H9 (cell line): ENCODE measurements around the gene PPARG. TPM values are rescaled to one million over a fixed set of nuclear protein-coding genes. Genes with fewer than 3 reads are reported as not detected.

Experiments
- DNase-seq: peaks from one replicate; pipeline ENCODE4 v3.0.0-alpha.2; 2017
- H2AFZ ChIP-seq: one replicate; pipeline ENCODE4 v1.6.1; 2013; ENCODE audit warnings: mild to moderate bottlenecking, low read length, control low read depth, moderate library complexity
- H2AK5ac ChIP-seq: 2 replicates; pipeline ENCODE4 v1.6.1; 2013; ENCODE audit warnings: low read length, control low read depth, mixed read lengths; ENCODE audit not compliant: insufficient read length
- H2BK120ac ChIP-seq: one replicate; pipeline ENCODE4 v1.6.1; 2013; ENCODE audit warnings: low read depth, mild to moderate bottlenecking, low read length, control low read depth, inconsistent platforms; ENCODE audit not compliant: poor library complexity, severe bottlenecking
- H2BK12ac ChIP-seq: 2 replicates; pipeline ENCODE4 v1.6.1; 2013; ENCODE audit warnings: low read length, control low read depth, mixed read lengths, low read depth; ENCODE audit not compliant: insufficient read length
- H2BK15ac ChIP-seq: 2 replicates; pipeline ENCODE4 v1.6.1; 2013; ENCODE audit warnings: low read depth, low read length, control low read depth
- H2BK20ac ChIP-seq: one replicate; pipeline ENCODE4 v1.6.1; 2013; ENCODE audit warnings: low read depth, mild to moderate bottlenecking, low read length, control low read depth, inconsistent platforms; ENCODE audit not compliant: poor library complexity, severe bottlenecking
- H2BK5ac ChIP-seq: 2 replicates; pipeline ENCODE4 v1.6.1; 2013; ENCODE audit warnings: low read length, control low read depth, mixed read lengths; ENCODE audit not compliant: insufficient read length
- H3K14ac ChIP-seq: 2 replicates; pipeline ENCODE4 v1.6.1; 2013; ENCODE audit warnings: low read length, control low read depth; ENCODE audit not compliant: insufficient read depth
- H3K18ac ChIP-seq: 2 replicates; pipeline ENCODE4 v1.6.1; 2013; ENCODE audit warnings: low read depth, mild to moderate bottlenecking, mixed read lengths, low read length, control low read depth; ENCODE audit not compliant: insufficient read length
- H3K23ac ChIP-seq: 2 replicates; pipeline ENCODE4 v1.6.1; 2013; ENCODE audit warnings: low read length, control low read depth, mixed read lengths, low read depth; ENCODE audit not compliant: insufficient read length
- H3K23me2 ChIP-seq: 2 replicates; pipeline ENCODE4 v1.6.1; 2013; ENCODE audit warnings: low read depth, mild to moderate bottlenecking, mixed read lengths, low read length, control low read depth; ENCODE audit not compliant: insufficient read length, poor library complexity, severe bottlenecking
- H3K27ac ChIP-seq: 2 replicates; pipeline ENCODE4 v1.5.1; 2013; ENCODE audit warnings: low read length, control low read depth, mixed read lengths, low read depth; ENCODE audit not compliant: insufficient read length
- H3K27me3 ChIP-seq: 2 replicates; pipeline ENCODE4 v1.6.1; 2013; ENCODE audit warnings: low read length, control low read depth, inconsistent platforms; ENCODE audit not compliant: insufficient read depth
- H3K4ac ChIP-seq: 2 replicates; pipeline ENCODE4 v1.6.1; 2013; ENCODE audit warnings: low read depth, mild to moderate bottlenecking, control low read depth, inconsistent platforms, low read length, moderate library complexity
- H3K4me1 ChIP-seq: 2 replicates; pipeline ENCODE4 v1.6.1; 2013; ENCODE audit warnings: low read length, control low read depth, inconsistent platforms; ENCODE audit not compliant: insufficient read depth
- H3K4me2 ChIP-seq: 2 replicates; pipeline ENCODE4 v1.6.1; 2013; ENCODE audit warnings: low read length, control low read depth, mixed read lengths; ENCODE audit not compliant: insufficient read length, insufficient read depth
- H3K56ac ChIP-seq: 2 replicates; pipeline ENCODE4 v1.6.1; 2013; ENCODE audit warnings: low read depth, mild to moderate bottlenecking, mixed read lengths, low read length, control low read depth; ENCODE audit not compliant: insufficient read length
- H3K79me1 ChIP-seq: 2 replicates; pipeline ENCODE4 v1.6.1; 2013; ENCODE audit warnings: low read depth, mild to moderate bottlenecking, moderate library complexity, low read length, control low read depth, inconsistent platforms; ENCODE audit not compliant: insufficient read depth, poor library complexity, severe bottlenecking
- H3K79me2 ChIP-seq: 2 replicates; pipeline ENCODE4 v1.6.1; 2013; ENCODE audit warnings: low read length, control low read depth, inconsistent platforms; ENCODE audit not compliant: insufficient read depth
- H3K9ac ChIP-seq: 2 replicates; pipeline ENCODE4 v1.6.1; 2013; ENCODE audit warnings: low read length, control low read depth, mixed read lengths; ENCODE audit not compliant: insufficient read length; ENCODE audit errors: extremely low read depth
- H3K9me3 ChIP-seq: one replicate; pipeline ENCODE4 v1.6.1; 2013; ENCODE audit warnings: low read depth, low read length, inconsistent platforms; ENCODE audit not compliant: control insufficient read depth
- H3T11ph ChIP-seq: one replicate; pipeline ENCODE4 v1.6.1; 2013; ENCODE audit warnings: mild to moderate bottlenecking, low read length, control low read depth, inconsistent platforms
- H4K20me1 ChIP-seq: one replicate; pipeline ENCODE4 v1.6.1; 2013; ENCODE audit not compliant: control insufficient read depth, insufficient read length, insufficient read depth
- H4K5ac ChIP-seq: 2 replicates; pipeline ENCODE4 v1.6.1; 2013; ENCODE audit warnings: low read depth, mild to moderate bottlenecking, mixed read lengths, low read length, control low read depth; ENCODE audit not compliant: insufficient read length
- H4K8ac ChIP-seq: replicated peaks from 2 replicates; pipeline ENCODE4 v1.6.1; 2013; ENCODE audit warnings: low read length, control low read depth, mixed read lengths, low read depth; ENCODE audit not compliant: insufficient read length
- H4K91ac ChIP-seq: 2 replicates; pipeline ENCODE4 v1.6.1; 2013; ENCODE audit warnings: low read depth, mild to moderate bottlenecking, moderate library complexity, mixed read lengths, low read length, control low read depth; ENCODE audit not compliant: insufficient read length
- H3K27ac Mint-ChIP-seq, 3 experiments: 2 replicates in 2 of 3; 3 replicates in 1 of 3; pipeline ENCODE4 v1.8.0; 2020 to 2021; ENCODE audit warnings: mixed read lengths in 3 of 3, mild to moderate bottlenecking in 1 of 3, moderate library complexity in 1 of 3
- H3K27me3 Mint-ChIP-seq: 2 replicates; pipeline ENCODE4 v1.8.0; 2021; ENCODE audit warnings: low read depth, mild to moderate bottlenecking, moderate library complexity, mixed read lengths
- H3K36me3 Mint-ChIP-seq, 3 experiments: 2 replicates in 2 of 3; 3 replicates in 1 of 3; pipeline ENCODE4 v1.8.0; 2020 to 2021; ENCODE audit warnings: low read depth in 3 of 3, mixed read lengths in 3 of 3; ENCODE audit not compliant: insufficient read depth in 1 of 3
- H3K4me1 Mint-ChIP-seq, 2 experiments: 2 replicates each; pipeline ENCODE4 v1.8.0; 2020; ENCODE audit warnings: mixed read lengths in 2 of 2
- H3K4me3 Mint-ChIP-seq, 2 experiments: 2 replicates in 1 of 2; 3 replicates in 1 of 2; pipeline ENCODE4 v1.8.0; 2020 to 2021; ENCODE audit warnings: mild to moderate bottlenecking in 2 of 2, mixed read lengths in 2 of 2, moderate library complexity in 1 of 2
- H3K9me3 Mint-ChIP-seq, 2 experiments: 2 replicates in 1 of 2; 3 replicates in 1 of 2; pipeline ENCODE4 v1.8.0; 2020; ENCODE audit warnings: mild to moderate bottlenecking in 2 of 2, mixed read lengths in 2 of 2, moderate library complexity in 1 of 2
- WGBS: extraction: QIAGEN DNeasy Blood & Tissue Kit; methylation state at CpG from one replicate; pipeline ENCODE4 v1.1.7; 2013; ENCODE audit warnings: missing lambda C conversion rate, low lambda C conversion rate, mixed read lengths; ENCODE audit not compliant: insufficient read length; ENCODE audit errors: extremely low coverage; 5-methylcytosine and 5-hydroxymethylcytosine counted together
- total RNA-seq: library from RNA; stranded (reverse); gene quantifications from 2 replicates; pipeline ENCODE4 v1.2.1, GENCODE V29; 2021
- TF ChIP-seq, protein P1 (sequence below): fragments of 200-600 bp; sonication (generic); conservative IDR thresholded peaks from 3 replicates; pipeline ENCODE4 v1.8.0; 2021; ENCODE audit warnings: antibody characterized with exemption, mild to moderate bottlenecking

The PPARG gene
- total RNA-seq, 1 experiment from 2014 or later, result 0.42 TPM

DNA sequence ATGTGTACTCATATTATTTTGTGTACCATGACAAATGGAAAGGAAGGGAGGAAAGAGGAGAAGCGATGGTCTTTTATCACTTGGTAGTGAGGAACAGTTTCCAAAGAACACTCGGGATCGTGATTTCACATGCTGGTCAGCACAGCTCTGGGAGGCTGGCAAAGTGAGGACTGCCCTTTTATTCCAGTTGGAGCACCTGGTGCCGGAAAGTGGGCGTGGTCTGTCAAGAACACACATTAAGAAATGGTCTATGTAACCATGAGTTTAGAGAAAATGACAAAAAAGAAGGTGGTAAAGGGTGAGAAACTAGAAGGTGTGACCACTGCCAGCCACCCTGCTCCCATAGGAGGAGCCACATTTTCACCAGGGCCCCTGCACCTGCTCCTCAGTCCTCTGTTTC is 188.4 kb downstream of the PPARG start:
- no CpG with 5 or more reads among the region's 5 CpGs for WGBS
- Histone ChIP-seq H3K4me2 (no peak overlapping the region), H3K4ac (no peak overlapping the region), H3K79me2 (no peaks in the 10 kb centered on the region), H2AFZ (no peak overlapping the region), H2AK5ac (no peak overlapping the region), H2BK15ac (no peak overlapping the region), H2BK120ac (no peak overlapping the region), H4K20me1 (no peaks in the 10 kb centered on the region), H3K27ac (no peak overlapping the region), H4K8ac (no peak overlapping the region), H3K9me3 (no peaks in the 10 kb centered on the region), H3K4me1 (no peaks in the 10 kb centered on the region), H3K14ac (no peak overlapping the region), H3T11ph (no peak overlapping the region), H3K23me2 (no peaks in the 10 kb centered on the region), H3K9ac (no peak overlapping the region), H2BK12ac (no peak overlapping the region), H3K56ac (no peak overlapping the region), H3K27me3 (no peaks in the 10 kb centered on the region), H3K23ac (no peak overlapping the region), H4K91ac (no peak overlapping the region), H4K5ac (no peak overlapping the region), H2BK20ac (no peak overlapping the region), H3K18ac (no peak overlapping the region), H3K79me1 (no peaks in the 10 kb centered on the region), H2BK5ac (no peak overlapping the region)
- TF ChIP-seq, protein P1, sequence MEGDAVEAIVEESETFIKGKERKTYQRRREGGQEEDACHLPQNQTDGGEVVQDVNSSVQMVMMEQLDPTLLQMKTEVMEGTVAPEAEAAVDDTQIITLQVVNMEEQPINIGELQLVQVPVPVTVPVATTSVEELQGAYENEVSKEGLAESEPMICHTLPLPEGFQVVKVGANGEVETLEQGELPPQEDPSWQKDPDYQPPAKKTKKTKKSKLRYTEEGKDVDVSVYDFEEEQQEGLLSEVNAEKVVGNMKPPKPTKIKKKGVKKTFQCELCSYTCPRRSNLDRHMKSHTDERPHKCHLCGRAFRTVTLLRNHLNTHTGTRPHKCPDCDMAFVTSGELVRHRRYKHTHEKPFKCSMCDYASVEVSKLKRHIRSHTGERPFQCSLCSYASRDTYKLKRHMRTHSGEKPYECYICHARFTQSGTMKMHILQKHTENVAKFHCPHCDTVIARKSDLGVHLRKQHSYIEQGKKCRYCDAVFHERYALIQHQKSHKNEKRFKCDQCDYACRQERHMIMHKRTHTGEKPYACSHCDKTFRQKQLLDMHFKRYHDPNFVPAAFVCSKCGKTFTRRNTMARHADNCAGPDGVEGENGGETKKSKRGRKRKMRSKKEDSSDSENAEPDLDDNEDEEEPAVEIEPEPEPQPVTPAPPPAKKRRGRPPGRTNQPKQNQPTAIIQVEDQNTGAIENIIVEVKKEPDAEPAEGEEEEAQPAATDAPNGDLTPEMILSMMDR, result no peak
- no peaks in the 10 kb centered on the region for H3K9me3 Mint-ChIP-seq
- DNase-seq, result no peak
- peaks cover 3 to 16% of the 10 kb centered on the region in 2 experiments for H3K4me1 Mint-ChIP-seq
- H3K4me3 Mint-ChIP-seq, result no peak overlapping the region
- no peaks in the 10 kb centered on the region; the same call in 1 of the 2 replicates for H3K27me3 Mint-ChIP-seq
- no peaks in the 10 kb centered on the region for H3K36me3 Mint-ChIP-seq
- H3K27ac Mint-ChIP-seq, result no peak overlapping the region
